ENCODE results near the gene NMT1. TPM values are rescaled to one million over a fixed set of nuclear protein-coding genes. Genes with fewer than 3 reads are reported as not detected.
"Not testable (repeated sequence)": the region's sequence is repeated elsewhere in the genome, so short reads cannot be mapped to it uniquely, and the experiment has no call there.

NMT1 gene
- polyA plus RNA-seq, 1 donor, result 71.5 TPM

- no peak for DNase-seq
Measured at GRCh38 chr17:45117848-45118646, 56.9 kb downstream of the NMT1 start.

DNA sequence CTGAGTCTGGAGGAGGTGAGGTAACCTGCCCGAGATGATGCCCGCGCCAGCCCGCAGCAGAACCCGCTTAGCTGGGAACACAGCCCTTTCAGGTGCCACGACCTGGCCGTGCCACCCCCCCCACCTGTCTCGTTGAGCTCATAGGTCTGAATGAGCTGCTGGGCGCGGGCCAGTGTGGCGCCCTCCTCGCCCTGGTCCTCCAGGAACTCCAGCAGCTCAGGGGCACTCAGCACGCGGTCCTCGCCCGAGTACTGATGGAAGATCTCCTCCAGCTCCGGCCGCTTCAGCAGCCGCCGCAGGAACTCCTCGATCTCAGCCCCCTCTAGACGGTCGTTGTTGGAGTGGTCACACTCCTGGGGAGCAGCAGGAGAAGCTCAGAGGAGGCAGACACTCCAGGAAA is 57.6 kb downstream of the NMT1 start:
- no peak for DNase-seq

DNA sequence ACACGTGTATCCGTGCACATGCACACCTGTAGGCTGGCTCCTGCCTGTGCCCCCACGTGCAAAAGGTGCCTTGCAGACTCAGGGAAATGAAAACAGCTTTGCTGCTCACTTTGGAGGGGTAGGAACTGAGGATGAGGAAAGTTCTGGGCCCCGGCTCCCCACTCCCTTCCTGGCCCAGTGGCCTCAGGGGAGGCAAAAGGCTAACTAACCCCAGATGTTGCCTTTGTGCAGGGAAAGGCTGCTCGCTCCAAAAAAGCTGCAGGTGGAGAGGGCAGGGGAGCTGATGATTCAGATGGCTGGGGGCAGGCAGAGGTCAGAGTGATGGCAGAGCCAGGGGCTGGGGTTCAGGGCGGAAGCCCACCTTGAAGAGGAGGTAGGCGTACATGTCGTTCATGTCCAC is 58.8 kb downstream of the NMT1 start:
- no peak for DNase-seq

DNA sequence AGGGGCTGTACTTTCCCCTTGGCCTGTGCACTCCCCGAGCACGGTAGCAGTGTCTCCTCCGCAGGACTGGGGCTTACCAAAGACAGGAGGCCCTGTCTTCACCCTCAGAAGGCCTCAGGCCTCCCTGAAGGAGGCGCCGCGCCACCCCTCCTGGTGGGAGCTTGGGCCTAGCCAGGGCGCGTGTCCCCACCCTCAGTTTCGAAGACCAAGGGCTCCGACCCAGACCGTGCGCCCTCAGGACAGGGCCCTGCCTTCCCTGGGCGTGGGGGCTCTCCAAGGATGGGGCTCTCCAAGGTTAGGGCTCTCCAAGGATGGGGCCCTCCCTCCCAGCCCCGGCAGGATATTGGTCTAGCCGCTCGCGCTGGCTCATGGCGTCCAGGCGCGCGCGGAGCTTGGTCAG is 59.4 kb downstream of the NMT1 start:
- DNase-seq, result no peak

- no peak for DNase-seq
Measured at GRCh38 chr17:45121055-45121454, 59.9 kb downstream of the NMT1 start.

DNA sequence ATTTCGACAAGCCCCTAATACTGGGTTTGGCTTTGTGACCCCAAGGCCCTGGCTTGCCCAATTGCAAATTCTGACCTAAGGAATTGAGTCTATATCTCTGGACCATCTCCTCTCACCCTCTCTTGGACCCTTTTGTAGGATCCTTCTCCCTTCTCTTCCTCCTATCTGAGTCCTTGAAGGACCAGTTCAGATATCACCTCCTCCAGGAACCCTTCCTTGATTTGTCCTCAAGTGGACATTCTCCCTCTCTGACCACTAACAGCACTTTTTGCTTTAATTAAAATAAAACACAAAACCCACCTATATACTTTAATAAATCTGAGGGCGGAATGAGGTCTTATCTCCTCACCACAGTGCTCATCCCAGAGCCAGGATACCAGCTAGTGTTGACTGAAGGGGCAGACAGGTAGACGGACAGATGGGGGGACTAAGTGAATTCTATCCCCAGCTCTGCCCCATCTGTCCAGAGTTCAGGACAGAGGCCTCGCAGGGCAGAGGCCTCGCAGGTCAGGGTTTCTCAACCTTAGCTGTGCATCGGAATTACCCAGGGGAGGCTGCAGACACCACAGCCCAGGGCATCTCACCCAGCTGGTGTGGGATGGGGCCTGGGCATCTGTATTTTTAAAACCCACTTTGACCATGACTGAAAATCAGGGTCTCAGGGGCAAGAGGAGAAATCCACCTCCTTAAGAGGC is 62.1 kb downstream of the NMT1 start:
- DNase-seq, result no peak

DNA sequence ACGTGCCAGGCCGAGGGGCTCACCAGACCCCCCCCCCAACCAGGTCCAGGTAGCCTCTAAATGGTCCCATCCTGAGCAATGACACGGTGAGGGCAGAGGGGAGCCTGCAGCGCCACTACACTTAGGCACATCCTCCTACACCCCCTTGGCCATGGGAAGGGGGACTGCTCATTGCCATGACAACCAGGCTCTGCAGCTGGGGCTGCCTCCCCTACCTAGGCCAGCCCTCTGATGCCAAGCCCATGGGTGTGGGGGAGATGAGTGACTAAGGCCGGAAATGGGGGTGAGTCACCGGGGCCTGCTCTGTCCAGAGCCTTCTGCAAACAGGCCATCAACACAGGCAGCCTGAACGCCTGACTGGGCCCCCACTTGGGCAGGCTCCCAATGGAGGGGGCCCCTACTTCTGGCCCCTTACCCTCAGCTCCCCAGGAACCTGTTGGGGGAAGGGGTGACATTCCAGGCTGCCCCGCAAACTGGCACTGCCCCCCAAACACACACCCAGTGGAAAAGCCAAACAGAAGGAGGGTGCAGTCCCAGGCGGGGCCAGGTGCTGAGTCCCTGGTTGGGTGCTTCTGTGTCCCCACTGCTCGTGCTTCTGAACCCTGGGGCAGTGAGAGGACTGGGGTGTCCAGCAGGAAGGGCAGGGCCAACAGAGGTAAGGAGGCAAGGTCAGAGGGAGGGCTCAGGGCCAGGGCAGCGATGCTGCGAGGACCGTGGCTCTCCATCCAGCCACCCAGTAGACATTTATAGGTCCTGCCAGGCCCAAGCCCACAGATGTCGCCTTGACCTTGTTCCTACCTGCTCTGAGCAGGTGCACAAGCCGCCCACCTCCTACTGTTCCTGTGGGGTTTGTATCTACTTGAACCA is 63.0 kb downstream of the NMT1 start:
- no peak for DNase-seq

DNA sequence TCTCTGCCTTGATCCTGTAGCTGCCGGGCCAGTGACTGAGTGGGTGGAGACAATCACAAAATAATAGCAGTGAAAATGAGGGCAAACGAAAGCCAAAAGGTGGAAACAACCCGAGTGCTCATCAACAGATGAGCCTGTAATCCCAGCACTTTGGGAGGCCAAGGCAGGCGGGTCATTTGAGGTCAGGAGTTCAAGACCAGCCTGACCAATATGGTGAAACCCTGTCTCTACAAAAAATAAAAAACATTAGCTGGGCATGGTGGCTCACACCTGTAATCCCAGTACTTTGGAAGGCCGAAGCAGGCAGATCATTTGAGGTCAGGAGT is 63.6 kb downstream of the NMT1 start:
- DNase-seq, result not testable (repeated sequence)

DNA sequence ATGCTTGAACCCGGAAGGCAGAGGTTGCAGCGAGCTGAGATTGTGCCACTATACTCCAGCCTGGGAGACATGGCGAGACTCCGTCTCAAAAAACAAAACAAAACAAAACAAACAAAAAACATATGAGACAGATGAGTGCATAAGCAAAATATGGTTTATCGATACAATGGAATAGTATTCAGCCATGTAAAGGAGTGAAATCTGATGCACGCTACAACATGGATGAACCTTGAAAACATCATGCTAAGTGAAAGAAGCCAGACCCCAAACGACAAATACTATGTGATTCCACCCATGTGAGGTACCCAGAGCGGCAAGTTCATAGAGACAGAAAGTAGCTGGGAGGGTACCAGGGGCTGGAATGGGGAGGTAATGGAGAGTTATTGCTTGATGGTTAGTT is 64.4 kb downstream of the NMT1 start:
- DNase-seq, result no peak

DNA sequence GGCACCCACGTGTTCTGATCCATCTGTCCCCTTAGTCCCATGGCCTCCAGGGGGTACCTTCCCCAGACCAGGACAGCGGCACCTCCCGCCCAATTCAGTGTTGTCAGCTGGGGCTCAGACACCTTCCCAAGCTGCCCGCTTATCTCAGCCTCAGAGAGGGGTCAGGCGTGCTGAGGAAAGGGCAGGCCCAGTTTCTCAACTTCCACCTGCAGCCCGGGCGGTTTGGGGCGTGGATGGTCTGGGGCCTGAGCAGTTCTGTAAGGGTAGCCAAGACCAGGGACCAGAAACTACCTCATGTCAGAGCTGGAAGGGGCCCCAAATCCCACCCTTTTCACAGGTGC is 66.1 kb downstream of the NMT1 start:
- DNase-seq, result no peak

- DNase-seq, result no peak
Measured at GRCh38 chr17:45127548-45128300, 66.6 kb downstream of the NMT1 start.

- no peak for DNase-seq
Measured at GRCh38 chr17:45128331-45128730, 67.2 kb downstream of the NMT1 start.

- DNase-seq, result no peak
Measured at GRCh38 chr17:45128989-45129388, 67.9 kb downstream of the NMT1 start.

GRCh38 chr17:45129426-45129939 is 68.4 kb downstream of the NMT1 start:
- no peak for DNase-seq

DNA sequence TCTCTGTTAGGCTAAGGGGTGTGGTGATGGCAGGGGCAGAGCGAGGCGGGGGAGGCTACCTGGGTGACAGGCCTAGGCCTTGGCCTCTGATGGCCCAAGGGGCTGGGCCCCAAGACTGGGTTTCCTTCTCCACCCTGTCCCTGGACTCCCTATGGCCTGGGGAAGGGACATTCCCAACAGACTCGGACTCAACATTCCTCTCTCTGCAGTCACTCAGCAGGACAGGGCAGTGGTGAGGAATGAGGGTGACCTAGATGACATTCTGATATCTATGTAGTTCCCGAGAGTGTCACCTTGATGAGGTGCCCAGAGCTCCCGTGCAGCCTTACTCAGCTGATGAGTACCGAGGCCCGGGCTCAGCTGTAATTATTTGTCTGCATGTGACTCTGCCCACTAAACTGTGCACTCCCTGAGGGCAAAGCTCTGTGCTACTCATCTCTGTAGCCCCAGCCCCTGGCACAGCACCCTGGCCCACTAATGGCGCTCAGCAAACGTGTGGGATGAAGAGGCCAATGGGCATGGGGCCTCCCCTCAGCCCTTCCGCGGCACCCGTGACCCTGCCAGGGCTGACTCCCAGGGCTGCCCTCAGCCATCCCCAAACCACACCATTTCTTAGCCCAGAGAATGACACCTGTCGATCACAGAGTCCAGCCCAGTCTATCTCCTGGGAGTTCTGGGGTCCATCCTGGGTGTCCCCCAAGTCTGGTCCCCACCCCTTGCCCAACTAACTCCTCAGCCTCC is 69.0 kb downstream of the NMT1 start:
- no peak for DNase-seq

GRCh38 chr17:45130681-45131615 is 69.8 kb downstream of the NMT1 start:
- DNase-seq, result no peak

DNA sequence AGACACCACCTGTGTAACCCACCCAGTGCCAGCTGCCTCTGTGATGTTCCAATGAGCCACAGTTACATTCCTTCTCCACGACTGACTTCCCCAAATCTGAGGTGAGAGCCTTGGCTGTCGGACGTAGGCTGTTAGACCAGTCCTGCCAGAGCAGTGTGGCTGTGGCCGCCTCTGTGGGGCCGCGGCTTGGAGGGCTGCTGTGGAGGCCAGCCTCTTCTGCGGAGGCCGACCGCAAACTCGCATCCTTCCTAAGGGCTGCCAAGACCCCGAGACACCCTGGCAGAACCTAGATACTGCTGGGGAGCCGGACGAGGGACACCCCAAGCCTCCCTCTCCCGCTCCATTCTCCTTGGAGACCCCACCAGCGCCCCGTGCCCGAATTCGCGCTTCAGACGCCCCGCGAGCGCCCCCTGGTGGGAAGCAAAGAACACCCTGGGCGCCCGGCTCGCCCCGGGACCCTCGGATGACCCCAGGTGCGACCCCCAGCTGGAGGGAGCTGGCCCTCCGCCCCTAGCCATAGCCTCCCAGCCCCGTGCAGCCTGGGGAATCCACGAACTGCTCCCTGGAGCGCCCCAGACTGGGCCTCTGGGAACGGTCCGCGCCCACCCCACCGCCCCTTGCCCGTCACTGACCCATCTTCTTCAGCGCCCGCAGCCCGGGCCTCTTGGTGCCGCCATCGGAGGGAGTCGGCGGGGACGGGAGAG is 70.7 kb downstream of the NMT1 start:
- no peak for DNase-seq

DNA sequence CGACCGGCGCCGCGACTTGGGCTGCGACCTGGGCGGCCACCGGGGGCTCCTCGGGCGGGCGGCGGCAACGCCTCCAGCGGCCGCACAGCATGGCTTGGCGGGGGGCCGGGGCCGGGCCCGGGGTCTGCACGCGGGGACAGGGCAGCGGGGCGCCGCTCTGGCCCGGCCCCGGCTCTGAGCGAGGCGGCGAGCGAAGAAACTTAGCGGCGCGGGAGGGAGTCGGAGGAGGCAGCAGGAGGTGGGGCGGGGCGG is 71.1 kb downstream of the NMT1 start, which contains the start of gene PLCD3:
PLCD3 (minus strand) TSS at position 196 of the 252 bp plus-strand sequence; CDS start at position 91, 105 bp downstream.
- no peak for DNase-seq

GRCh38 chr17:45132572-45133463 is 71.7 kb downstream of the NMT1 start:
- no peak for DNase-seq

Measured in left kidney (tissue), 2 donors.